Measurements from ENCODE around the gene PIGS. TPM values are rescaled to one million over a fixed set of nuclear protein-coding genes. Genes with fewer than 3 reads are reported as not detected.

Gene PIGS
- total RNA-seq, 1 experiment from 2014 or later = 45.8 TPM

GRCh38 chr17:28571361-28572122 lies at the start of gene PIGS (continued):
- TF ChIP-seq ZBTB33 (IDR thresholded peaks at IDR 0.05; ENCODE audit: extremely low read depth, insufficient replicate concordance, low read length) = no peak
- TF ChIP-seq EGR1 (IDR thresholded peaks at IDR 0.05; ENCODE audit: low read depth) = no peak
- TF ChIP-seq SP1 (IDR thresholded peaks at IDR 0.05; ENCODE audit: low read depth) = no peak

DNA sequence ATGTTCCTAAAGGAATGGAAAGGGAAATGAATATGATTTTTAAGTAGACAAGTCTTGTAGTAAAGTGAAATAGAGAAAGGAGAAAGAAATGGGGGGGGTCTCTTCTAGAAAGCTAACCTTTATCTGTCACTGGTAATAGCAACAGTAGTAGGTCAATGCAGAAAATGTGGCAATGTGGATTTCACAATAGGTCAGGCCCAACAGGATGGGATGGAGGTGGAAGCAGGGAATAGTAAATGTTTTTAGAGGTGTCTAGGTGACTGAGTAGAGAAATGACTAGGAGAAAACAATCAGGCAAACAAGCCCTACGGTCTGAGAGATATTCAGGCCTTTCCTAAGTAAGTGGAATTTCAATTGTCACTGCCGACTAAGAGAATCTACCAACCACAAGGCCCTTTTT lies 48.7 kb upstream of the PIGS start:
- ChIA-PET POLR2A (no interaction called here), CTCF (no interaction called here), RAD21 (ENCODE audit: low non-redundant PET in 1 of 2, low total read pairs in 2 of 2, uncharacterized antibody in 2 of 2, unreplicated experiment in 2 of 2) (no interaction called here)
- Histone ChIP-seq H3K9me2 (ENCODE audit: insufficient read depth) (no peaks in the 10 kb centered on the region), H2AFZ (ENCODE audit: low read depth, low read length, poor library complexity, severe bottlenecking) (no peak overlapping the region), H3K79me2 (ENCODE audit: insufficient read depth, low read length) (no peaks in the 10 kb centered on the region), H3K9ac (ENCODE audit: low read length) (no peak overlapping the region), H3K27me3 (ENCODE audit: insufficient read depth, low read length) (no peaks in the 10 kb centered on the region), H3K27ac (ENCODE audit: low read depth, low read length) (no peak overlapping the region), H3K4me1 (ENCODE audit: control insufficient read depth in 1 of 2, insufficient read depth in 2 of 2, low read length in 2 of 2) (no peaks in the 10 kb centered on the region), H3K4me2 (ENCODE audit: low read length) (no peak overlapping the region), H4K20me1 (ENCODE audit: insufficient read depth) (no peaks in the 10 kb centered on the region), H3K4me3 (replicated peaks in 1 of 2; ENCODE audit: low read depth in 1 of 2, low read length in 2 of 2) (no peak overlapping the region), H3K9me3 (ENCODE audit: control insufficient read depth in 1 of 2, insufficient read depth in 1 of 2, low read depth in 1 of 2, low read length in 2 of 2) (no peaks in the 10 kb centered on the region), H3K36me3 (ENCODE audit: control insufficient read depth in 1 of 2, insufficient read depth in 2 of 2, low read length in 2 of 2) (peaks cover 84 to 91% of the 10 kb centered on the region in 2 experiments)
- no peak for DNase-seq (ENCODE audit: low read depth, low spot score)
- intact Hi-C loops (cut with micrococcal nuclease) = no loop called here
- ATAC-seq = no peak
- no peak for TF ChIP-seq ZFX (IDR thresholded peaks at IDR 0.05)
- TF ChIP-seq JUND (IDR thresholded peaks at IDR 0.05) = no peak
- no peak for TF ChIP-seq CTCF (IDR thresholded peaks at IDR 0.05 in 2 of 3, conservative IDR thresholded peaks at IDR 0.05 in 1 of 3; ENCODE audit: borderline replicate concordance in 1 of 3, insufficient read depth in 1 of 3, low read depth in 2 of 3, low read length in 2 of 3)
- TF ChIP-seq ATF3 (IDR thresholded peaks at IDR 0.05) = no peak
- no peak for TF ChIP-seq CEBPB (IDR thresholded peaks at IDR 0.05; ENCODE audit: low read depth)
- no peak for TF ChIP-seq SP1 (IDR thresholded peaks at IDR 0.05; ENCODE audit: low read depth)
- TF ChIP-seq ZNF274 (IDR thresholded peaks at IDR 0.05; ENCODE audit: low read depth, low read length) = no peak
- BruUV-seq (replicated peaks) = no TSS peak
